ENCODE measurements around the gene ATP7B.
"Not testable (repeated sequence)": the region's sequence is repeated elsewhere in the genome, so short reads cannot be mapped to it uniquely, and the experiment has no call there.

Gene ATP7B

DNA sequence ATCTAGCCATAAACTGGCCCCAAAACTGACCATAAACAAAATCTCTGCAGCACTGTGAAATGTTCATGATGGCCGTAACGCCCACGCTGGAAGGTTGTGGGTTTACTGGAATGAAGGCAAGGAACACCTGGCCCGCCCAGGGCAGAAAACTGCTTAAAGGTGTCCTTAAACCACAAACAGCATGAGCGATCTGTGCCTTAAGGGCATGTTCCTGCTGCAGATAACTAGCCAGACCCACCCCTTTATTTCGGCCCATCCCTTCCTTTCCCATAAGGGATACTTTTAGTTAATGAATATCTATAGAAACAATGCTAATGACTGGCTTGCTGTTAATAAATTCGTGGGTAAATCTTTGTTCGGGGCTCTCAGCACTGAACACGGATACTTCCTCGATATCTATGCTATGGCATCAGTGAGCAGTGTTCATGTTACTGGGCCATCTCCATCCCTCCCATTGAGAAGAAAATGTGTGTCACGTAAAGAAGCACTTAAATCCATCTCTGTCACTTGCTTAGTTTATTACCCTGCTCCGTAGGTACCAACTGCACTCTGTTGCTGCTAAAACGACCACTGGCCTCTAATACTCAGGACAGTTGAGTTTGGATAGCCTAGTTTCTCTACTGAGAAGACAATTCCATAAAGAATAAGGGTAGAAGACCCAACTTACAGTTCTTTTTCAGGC is 5.3 kb downstream of the ATP7B start:
- DNase-seq = no peak

DNA sequence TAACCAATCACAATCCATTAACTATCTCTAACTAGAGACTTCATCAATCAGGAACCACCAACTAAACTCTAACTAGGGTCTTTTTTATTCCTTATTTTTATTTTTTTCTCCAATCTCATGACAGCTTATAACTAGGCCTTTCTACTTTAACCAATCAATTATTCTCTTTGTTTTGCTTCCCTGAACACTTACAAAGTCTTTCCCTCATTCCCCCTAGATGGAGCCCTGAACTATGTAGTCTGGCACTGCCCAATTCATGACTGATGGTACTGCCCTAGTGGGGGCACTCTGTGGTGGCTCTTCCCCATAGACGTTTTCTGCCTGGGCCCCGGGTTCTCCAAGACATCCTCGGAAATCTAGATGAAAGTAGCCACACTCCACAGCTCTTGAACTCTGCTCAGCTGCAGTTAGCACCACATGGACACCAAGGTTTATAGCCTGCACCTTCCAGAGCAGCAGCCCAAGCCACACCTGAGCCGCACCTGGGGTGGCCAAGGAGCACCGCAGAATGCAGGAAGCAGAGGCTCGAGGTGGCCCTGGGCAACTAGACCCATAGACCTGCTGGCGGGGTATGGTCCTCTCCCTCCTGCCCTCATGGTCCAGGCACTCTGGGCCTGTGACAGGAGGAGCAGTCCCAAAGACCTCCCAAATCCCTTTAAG is 6.6 kb downstream of the ATP7B start:
- DNase-seq = no peak

DNA sequence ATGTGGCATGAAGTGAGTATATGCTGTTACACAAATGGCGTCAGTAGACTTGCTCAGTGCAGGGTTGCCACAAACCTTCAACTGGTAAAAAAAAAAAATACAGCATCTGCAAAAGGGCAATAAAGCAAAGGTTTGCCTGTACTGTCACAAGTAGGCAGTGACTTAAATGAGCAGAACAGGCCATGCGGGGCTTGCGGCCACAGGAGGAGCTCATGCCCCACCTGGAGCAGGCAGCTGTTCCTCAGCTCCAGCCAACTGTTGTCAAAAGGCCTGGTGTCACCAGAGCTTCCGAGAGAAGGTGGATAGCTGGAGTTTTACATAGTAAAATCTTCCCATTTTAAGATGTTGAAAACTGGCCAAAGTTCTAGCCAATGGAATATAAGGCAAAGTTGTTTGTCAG is 7.7 kb downstream of the ATP7B start:
- no peak for DNase-seq

DNA sequence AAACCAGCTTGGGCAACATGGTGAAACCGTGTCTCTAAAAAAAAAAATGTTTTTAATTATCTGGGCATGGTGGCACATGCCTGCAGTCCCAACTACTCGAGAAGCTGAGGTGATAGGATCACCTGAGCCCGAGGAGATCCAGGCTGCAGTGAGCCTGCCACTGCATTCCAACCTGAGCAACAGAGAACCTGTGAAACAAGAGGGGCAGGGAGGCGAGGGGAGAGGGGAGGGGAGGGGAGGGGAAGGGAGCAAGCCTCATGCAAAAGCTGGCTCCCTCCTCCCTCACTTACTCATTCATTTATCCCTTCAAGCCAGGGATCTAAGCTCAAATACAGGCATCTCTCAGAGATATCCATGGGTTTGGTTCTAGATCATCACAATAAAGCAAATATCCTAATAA is 8.9 kb downstream of the ATP7B start:
- no peak for DNase-seq

DNA sequence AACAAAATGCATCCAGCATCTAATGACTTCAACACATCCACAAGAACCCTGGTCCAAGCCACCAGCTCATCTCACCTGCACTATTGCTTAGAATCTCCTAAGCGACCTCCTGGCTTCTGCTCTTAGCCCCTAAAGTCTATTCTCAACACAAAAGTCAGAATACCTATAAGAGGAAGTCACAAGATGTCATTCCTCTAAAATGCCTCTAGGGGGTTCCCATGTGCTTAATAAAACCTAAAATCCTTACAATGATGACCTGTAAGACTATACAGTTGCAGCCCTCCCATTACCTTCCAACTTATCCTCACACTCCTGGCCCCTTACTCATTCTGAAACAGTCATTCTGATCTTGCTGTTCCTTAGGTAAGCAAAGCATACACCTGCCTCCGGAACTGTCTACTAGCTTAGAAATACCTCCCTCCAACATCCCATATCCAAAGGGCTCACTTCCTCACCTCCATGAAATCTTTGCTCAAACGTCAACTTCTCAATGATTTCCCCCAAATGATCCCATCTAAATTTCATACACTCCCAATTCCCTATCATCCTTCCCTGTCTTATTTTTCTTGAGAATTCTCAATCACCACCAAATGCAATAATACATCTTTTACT is 10.0 kb downstream of the ATP7B start:
- no peak for DNase-seq

DNA sequence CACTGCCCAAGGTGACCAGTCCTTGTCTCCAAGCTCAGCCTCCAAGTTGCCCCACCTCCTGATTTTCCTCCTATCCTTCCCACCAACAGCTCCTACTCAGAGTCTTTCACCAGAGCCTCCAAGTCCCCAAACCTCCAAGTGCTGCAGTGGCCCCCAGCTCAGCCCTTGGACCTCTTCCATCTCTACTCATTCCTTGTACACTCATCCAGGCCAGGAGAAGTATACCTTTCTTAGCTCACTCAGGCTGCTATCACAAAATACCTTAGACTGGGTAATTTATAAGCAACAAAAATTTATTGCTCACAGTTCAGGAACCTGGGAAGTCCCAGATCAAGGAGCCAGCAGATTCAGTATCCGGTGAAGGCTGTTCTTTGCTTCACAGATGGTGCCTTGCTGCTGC is 11.3 kb downstream of the ATP7B start:
- no peak for DNase-seq

DNA sequence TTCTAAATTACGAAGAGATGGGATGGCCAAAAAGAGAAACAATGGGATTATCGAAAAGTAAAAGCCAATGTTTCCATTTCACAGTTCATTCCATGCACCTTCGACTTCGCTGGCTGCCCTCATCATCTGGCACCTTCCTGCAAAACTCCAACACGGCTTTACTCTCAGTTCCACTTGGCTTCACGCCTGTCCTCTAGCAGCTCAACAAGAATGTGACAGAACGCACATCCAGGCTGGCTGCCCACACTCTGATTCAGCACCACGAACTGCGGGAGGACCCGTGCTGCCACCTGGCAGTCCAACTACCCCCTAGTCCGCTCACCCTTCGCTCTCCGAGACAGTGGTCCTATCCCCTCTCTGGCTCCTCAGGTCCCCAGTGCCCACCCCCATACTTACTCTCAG is 11.7 kb downstream of the ATP7B start:
- DNase-seq = no peak

DNA sequence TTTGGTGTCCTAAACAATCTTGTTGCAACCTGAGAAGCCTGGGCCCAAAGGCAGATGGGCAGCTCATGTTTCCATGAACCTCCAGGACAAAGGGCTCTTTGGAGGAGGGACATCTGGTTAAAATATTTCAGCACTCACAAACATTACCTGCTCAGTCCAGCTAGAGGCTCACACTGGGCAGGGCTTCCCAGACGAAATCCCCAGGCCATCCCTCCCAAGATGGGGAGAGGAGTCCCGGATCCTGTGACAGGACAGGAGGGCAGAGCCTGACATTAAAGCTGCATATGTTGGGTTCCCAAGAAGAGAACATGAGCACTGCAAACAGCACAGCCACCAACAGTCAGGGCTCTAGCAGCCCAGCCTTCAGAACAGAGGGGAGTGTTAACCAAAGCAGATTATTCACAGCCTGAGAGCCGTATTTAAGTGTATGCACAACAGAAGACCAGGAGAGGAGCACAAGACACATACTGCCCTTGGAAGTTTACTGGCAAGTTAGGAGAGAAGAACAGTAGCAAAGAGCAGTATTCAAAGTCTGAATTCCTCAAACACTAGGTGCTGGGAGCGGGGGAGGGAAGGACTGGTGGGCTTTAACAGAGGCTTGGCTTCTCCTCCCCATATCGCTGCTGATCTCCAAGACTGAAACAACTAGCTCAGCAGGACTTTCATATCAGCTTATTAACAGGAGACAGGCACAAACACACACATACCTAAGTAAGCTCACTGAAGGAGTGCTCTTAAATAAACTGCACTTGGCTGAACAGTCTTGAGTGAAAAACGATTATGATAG is 12.3 kb downstream of the ATP7B start:
- DNase-seq = no peak

DNA sequence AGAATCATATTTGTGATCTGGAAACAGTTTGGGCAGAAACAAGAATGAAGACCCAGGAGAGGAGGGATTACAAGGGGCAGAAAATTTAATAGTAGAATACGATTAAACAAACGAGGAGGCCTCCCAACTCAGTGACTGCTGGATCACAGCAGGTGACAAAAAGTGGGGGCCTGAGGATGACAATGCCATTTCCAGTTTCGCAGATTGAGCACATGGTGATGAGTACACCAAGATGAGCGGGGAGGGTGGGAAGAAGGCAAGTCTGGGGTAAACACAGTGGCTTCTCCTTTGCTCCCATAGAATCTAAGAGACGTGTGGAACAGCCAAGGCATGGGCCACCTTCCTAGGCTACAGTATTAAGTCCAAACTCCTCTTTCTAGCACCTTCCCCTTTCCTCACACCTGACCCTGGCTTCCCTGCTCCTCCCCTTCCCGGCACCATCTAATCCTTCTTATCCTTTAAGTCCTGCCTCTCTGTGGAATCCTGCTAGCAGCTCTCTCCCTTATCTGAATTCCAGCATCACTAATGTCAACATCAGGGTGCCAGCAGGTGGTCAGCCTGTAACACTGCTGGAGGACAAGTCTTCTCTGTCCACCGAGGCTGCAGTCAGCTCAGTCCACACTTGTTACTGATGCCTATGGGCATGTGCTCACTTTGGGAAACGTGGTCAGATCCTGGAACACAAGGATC is 13.5 kb downstream of the ATP7B start:
- DNase-seq = no peak

DNA sequence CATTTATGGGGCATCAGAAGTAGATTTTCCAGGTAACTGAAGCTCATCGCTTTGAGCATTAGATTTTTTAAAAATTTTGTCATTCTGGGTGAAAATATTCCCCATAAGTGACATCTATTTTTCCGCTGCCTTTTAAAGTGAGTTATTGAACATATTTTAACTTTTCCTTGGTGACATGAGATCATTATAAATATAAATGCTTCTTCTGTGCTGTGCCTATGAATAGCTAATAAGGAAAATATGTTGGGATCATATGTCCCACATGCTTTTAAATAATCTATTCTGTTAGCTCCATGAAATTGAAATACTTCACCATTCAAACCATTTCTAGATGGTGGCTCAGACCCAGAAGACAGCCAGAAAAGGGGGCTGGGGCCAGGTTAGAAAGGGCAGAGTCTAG is 14.1 kb downstream of the ATP7B start:
- DNase-seq = no peak

DNA sequence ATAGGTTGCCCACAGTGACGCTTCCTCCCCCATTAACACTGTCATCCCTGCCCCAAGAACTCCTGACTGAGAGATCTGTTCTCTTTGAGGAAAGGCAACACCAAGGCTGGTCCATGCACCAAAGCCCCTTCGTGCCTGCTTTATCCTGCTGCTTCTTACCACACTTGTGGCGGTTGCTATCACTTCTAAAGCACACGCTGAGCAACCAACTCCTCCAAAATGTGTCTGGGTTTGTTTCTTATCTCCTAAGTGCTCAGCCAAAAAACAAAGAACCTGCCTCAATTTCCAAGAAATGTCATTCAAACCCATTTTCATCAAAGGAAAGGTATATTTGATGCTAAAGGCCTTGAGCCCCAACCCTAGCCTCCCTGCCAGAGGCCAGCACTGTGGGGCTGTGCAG is 14.6 kb downstream of the ATP7B start:
- DNase-seq = no peak

DNA sequence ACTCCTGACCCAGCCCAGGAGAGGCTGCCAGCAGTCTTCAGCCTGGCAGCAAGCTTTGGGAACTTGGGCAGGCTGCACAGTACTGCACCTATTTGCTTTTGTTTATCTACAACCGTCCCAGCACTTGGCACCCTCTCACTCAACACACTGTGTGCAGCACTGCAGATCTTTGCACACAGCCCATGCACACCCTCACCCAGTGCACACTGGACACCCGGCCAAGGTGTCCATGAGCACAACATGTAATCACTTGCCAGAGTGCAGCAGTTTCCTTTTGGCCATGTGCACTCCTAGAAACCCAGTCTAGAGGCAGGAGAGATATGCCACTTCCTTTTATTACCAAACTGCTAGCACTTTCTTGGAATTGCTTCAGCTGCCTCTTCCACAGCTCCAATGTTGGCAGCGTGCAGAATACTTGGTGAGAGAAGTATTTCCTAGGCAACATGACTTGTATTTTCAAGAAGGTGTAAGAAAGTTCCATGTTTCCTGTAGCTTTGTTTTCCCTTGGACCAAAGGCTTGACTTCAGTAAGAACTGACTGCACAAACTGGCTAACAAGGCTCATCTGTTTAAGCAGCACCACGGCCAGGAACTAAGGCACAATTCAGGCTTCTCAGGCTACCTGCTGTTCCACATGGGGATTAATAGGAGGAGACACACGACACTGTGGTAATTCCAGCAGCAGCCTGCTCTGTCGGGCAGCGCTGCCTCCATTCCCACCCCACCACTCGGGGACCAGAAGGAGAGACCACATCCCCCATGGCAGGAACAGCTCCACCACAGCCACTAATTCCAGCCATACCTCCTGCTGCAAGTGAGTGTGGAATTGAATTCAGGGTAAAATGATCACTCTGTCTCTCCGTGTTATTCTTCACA is 15.3 kb downstream of the ATP7B start:
- no peak for DNase-seq

DNA sequence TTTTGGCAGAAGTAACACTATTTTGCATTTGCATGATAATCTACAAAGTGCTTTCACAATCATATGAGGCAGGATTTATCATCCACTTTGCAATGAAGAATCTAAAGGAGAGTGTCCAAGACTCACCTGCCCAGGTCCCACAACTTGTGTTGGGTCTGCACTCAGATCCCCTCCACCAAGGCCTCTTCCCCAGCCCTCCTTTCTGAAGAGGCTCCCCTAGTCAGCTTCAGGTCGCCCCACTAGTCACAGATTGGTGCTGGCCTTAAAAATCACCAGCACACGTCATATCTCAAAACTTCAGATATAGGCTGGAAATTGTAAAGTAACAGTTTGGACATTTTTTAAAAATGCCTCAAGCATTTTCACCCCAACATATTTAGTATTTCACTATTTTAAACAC is 17.5 kb downstream of the ATP7B start:
- DNase-seq = no peak

DNA sequence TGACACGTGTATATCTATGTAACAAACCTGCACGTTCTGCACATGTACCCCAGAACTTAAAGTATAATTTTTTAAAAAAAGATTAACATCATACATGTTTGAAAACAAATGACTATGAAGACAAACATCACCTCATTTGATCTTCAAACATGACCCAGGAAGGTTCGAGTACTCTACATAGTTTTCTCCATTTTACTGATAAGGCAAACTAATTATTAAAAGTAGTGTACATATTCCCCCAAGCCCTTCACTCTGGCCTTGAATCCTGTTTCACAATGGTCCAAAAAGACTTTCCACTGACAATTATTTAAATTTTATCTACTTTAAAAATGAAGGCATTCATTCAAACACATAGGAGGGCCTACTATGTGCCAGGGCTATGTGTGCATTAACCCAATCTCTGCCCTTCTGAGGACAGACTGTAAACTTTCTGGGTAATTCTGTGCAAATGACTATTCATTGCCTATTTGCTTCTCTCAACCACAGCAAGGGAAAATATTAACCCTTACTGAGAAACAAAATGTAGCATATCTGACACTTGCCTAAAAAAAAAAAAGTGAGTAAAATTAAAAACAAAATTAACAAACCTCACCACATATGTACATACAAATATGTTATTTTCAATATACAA is 22.1 kb downstream of the ATP7B start:
- DNase-seq = no peak

DNA sequence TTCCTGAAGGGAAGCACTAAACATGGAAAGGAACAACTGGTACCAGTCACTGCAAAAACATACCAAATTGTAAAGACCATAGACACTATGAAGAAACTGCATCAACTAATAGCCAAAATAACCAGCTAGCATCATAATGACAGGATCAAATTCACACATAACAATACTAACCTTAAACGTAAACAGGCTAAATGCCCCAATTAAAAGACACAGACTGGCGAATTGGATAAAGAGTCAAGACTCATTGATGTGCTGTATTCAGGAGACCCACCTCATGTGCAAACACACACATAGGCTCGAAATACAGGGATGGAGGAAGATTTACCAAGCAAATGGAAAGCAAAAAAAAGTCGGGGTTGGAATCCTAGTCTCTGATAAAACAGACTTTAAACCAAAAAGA is 26.3 kb downstream of the ATP7B start:
- not testable (repeated sequence) for DNase-seq

DNA sequence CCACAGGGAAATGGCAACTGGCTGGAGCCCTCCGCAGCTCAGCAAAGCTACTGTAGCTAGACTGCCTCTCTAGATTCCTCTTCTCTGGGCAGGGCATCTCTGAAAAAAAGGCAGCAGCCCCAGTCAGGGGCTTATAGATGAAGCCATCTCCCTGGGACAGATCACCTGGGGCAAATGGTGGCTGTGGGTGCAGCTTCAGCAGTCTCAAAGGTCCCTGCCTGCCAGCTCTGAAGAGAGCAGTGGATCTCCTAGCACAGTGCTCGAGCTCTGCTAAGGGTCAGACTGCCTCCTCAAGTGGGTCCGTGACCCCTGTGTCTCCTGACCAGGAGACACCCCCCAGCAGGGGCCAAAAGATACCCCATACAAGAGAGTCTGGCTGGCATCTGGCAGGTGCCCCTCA is 28.0 kb downstream of the ATP7B start:
- not testable (repeated sequence) for DNase-seq

DNA sequence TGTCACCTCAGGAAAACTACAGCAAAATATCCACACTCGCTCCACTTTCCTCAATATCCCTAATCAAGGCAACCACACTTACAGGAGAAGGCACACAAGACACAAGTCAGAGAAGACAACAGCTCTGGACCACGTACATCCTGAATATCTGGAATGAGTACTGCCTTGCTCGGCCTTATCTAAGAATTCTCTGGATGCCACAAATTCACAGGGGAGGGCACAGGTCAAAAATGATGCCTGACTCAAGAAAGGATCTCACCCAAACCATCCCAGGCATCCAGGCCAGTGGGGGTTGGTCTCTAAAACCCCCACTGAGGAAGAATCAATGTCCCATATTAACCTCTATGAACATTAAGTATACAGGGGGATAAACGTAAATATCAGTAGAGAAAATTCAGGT is 29.9 kb downstream of the ATP7B start:
- DNase-seq = no peak

DNA sequence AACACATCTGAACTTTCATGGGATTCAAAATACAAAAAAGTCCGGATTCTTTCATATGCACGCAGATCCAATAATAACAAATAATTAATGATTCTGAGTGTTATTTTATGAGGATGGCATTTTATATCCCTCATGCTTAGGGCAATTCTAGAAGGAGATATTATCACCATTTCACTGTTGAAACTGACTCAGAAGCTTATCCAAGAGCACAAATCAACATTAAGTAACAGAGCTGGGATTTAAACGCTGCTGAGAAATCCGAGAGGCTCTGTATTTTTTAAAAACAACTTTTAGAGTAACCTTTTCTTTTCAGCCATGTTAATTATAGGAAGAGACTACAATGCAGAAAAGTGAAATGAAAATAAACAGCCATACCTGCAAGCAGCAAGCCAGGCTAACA is 30.3 kb downstream of the ATP7B start:
- DNase-seq = no peak

DNA sequence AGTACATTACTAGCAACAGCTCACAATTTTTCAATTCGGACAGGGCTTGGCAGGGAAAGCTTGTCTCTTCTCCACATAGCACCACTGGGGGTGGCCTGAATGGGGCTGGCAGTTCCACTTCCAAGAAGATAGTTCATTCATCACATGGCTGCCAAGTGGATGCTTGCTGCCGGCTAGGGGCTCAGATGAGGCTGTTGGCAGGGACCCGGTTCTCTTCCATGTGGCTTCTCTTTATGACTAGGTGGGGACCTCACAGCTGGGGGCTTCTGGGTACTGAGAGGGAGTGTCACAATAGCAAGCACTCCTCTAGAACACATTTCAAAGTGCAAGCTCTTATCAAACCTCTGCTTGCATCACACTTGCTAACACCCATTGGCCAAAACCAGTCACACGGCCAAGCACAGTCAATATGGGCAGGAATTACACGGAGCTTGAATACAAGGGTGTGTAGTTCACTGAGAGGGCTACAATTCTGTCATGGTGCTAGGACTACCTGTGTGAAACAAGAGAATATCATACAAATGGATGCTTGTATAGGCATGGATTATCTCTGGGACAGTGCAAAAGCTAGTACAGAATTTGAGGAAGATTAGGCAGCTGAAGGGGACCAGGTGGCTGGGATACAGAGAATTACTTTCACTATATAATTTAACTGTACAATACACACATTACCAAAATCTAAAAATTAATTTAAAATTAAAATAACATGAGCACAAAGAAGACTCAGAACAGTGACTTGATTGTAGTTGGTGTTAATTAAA is 32.3 kb downstream of the ATP7B start:
- DNase-seq = no peak

DNA sequence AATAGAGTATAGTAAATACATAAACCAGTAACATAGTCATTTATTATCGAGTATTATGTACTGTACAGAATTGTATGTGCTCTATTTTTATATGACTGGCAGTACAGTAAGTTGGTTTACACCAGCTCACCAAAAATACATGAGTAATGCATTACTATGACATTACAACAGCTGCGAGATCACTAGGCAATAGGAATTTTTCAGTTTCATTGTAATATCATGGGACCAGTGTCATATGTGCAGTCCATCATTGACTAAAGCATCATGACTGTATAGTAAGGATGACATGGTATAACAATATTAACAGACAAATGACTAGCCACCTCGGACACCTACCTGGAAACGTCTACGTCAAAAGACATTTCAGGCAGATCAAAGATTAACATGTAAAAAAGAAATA is 33.6 kb downstream of the ATP7B start:
- no peak for DNase-seq

DNA sequence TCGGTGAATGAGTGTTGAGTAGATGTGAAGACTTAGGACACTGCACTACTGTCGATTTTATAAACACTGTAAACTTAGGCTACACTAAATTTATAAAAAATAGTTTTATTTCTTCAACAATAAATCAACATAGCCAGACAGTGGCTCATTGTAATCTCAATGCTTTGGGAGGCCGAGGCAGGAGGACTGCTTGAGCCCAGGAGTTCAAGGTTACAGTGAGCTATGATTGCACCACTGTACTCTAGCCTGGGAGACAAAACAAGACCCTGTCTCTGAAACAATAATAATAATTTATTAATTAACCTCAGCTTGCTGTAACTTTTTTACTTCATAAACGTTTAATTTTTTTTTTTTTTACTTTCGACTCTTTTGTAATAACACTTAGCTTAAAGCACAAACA is 34.4 kb downstream of the ATP7B start:
- no peak for DNase-seq

Data from effector CD8-positive, alpha-beta T cell (primary cell).